ENCODE results near the gene GCNT4. TPM values are rescaled to one million over a fixed set of nuclear protein-coding genes. Genes with fewer than 3 reads are reported as not detected.

GCNT4 gene
- total RNA-seq, 2 experiments from 2014 or later, result 7.2 to 7.4 TPM

- H3K27ac ChIP-seq (ENCODE audit: low read depth in 1 of 2, low read length in 2 of 2), result no peak overlapping the region
- Mint-ChIP-seq H3K4me1 (ENCODE audit: low read depth) (peaks cover 85% of the 10 kb centered on the region), H3K4me3 (peak overlapping the region; percentile 91), H3K27me3 (no peaks in the 10 kb centered on the region), H3K27ac (peak overlapping the region; percentile 83), H3K9me3 (no peaks in the 10 kb centered on the region), H3K36me3 (ENCODE audit: low read depth) (peaks cover 58% of the 10 kb centered on the region)
- TF ChIP-seq CTCF (IDR thresholded peaks at IDR 0.05), result peak; percentile 89
- ATAC-seq (ENCODE audit: poor library complexity), result peak; percentile 41
- intact Hi-C loops (cut with DNase I, micrococcal nuclease), result loop anchor here (1.0 to 10.0 kb wide), 13 partner anchors 38 to 1207 kb away; partner anchors contain the start of genes HMGCR (in 2 of the 2), ANKRD31 (in 1 of the 2), CERT1 (in 1 of the 2) and GFM2 (in 1 of the 2)
- peaks cover 49% of the 10 kb centered on the region for H3K4me1 ChIP-seq (ENCODE audit: insufficient read depth, low read length)
- H3K27me3 ChIP-seq (ENCODE audit: control insufficient read depth in 1 of 2, insufficient read depth in 2 of 2, low read length in 2 of 2), result no peaks in the 10 kb centered on the region
- peak overlapping the region; percentile 72 for H3K4me3 ChIP-seq (ENCODE audit: low read length)
- peaks cover 25% of the 10 kb centered on the region for H3K36me3 ChIP-seq (ENCODE audit: insufficient read depth, low read length)
- peak; percentile 46 to 87 (median 60) for DNase-seq
- ChIA-PET CTCF (interaction anchor here (0.6 to 2.3 kb wide), 14 partner anchors 9 to 217 kb away, joined by 3 to 17 read pairs (median 4); partner anchors contain the start of gene ANKRD31), POLR2A (interaction anchor here (0.7 to 11.6 kb wide), 13 partner anchors 10 to 287 kb away, joined by 3 to 182 read pairs (median 4); partner anchors contain the start of genes ANKRD31 and HMGCR)
- no peaks in the 10 kb centered on the region for H3K9me3 ChIP-seq (ENCODE audit: control insufficient read depth in 1 of 2, insufficient read depth in 1 of 2, low read length in 2 of 2)
Observed at GRCh38 chr5:75049456-75050351, 2.7 kb downstream of the GCNT4 start.

- H3K27me3 ChIP-seq (ENCODE audit: control insufficient read depth in 1 of 2, insufficient read depth in 2 of 2, low read length in 2 of 2), result no peaks in the 10 kb centered on the region
- TF ChIP-seq CTCF (IDR thresholded peaks at IDR 0.05), result no peak
- Mint-ChIP-seq H3K27ac (peak overlapping the region; percentile 22), H3K4me3 (peak overlapping the region; percentile 23), H3K36me3 (ENCODE audit: low read depth) (peaks cover 65% of the 10 kb centered on the region), H3K9me3 (no peaks in the 10 kb centered on the region), H3K4me1 (ENCODE audit: low read depth) (peaks cover 85% of the 10 kb centered on the region), H3K27me3 (no peaks in the 10 kb centered on the region)
- peaks cover 35% of the 10 kb centered on the region for H3K36me3 ChIP-seq (ENCODE audit: insufficient read depth, low read length)
- DNase-seq, result peak in 1 of 14 experiments; percentile 42
- no peak overlapping the region for H3K27ac ChIP-seq (ENCODE audit: low read depth in 1 of 2, low read length in 2 of 2)
- peaks cover 43% of the 10 kb centered on the region for H3K4me1 ChIP-seq (ENCODE audit: insufficient read depth, low read length)
- ChIA-PET CTCF (interaction anchor here (1.1 to 1.8 kb wide), 2 partner anchors 188 to 217 kb away, joined by 3 to 5 read pairs; partner anchors contain the start of gene ANKRD31), POLR2A (interaction anchor here (0.7 to 2.0 kb wide), 4 partner anchors 9 to 188 kb away, joined by 3 to 9 read pairs (median 5); partner anchors contain the start of gene ANKRD31)
- no peak for ATAC-seq (ENCODE audit: poor library complexity)
- no peaks in the 10 kb centered on the region for H3K9me3 ChIP-seq (ENCODE audit: control insufficient read depth in 1 of 2, insufficient read depth in 1 of 2, low read length in 2 of 2)
- peak overlapping the region; percentile 17 for H3K4me3 ChIP-seq (ENCODE audit: low read length)
- intact Hi-C loops (cut with DNase I, micrococcal nuclease), result loop anchor here in 1 of 2 experiments (2.0 to 10.0 kb wide), 4 partner anchors 188 to 636 kb away; partner anchors contain the start of genes ANKRD31, CERT1, HMGCR and POLK
Observed at GRCh38 chr5:75048457-75048953, 3.9 kb downstream of the GCNT4 start.

- ChIA-PET POLR2A (interaction anchor here (0.7 to 2.3 kb wide), 4 partner anchors 9 to 189 kb away, joined by 3 to 9 read pairs (median 7); partner anchors contain the start of gene ANKRD31), CTCF (interaction anchor here (1.8 kb wide), 1 partner anchor 189 kb away, joined by 5 read pairs; the partner anchor contains the start of gene ANKRD31)
- no peak for TF ChIP-seq CTCF (IDR thresholded peaks at IDR 0.05)
- H3K27me3 Mint-ChIP-seq, result no peaks in the 10 kb centered on the region
- peaks cover 76% of the 10 kb centered on the region for H3K36me3 Mint-ChIP-seq (ENCODE audit: low read depth)
- intact Hi-C loops (cut with DNase I, micrococcal nuclease), result loop anchor here in 1 of 2 experiments (5.0 to 10.0 kb wide), 3 partner anchors 290 to 637 kb away; partner anchors contain the start of genes CERT1, HMGCR and POLK
- DNase-seq, result no peak
- Histone ChIP-seq H3K4me1 (ENCODE audit: insufficient read depth, low read length) (peaks cover 42% of the 10 kb centered on the region), H3K27ac (ENCODE audit: low read depth in 1 of 2, low read length in 2 of 2) (no peak overlapping the region), H3K36me3 (ENCODE audit: insufficient read depth, low read length) (peaks cover 46% of the 10 kb centered on the region), H3K27me3 (ENCODE audit: control insufficient read depth in 1 of 2, insufficient read depth in 2 of 2, low read length in 2 of 2) (no peaks in the 10 kb centered on the region), H3K9me3 (ENCODE audit: control insufficient read depth in 1 of 2, insufficient read depth in 1 of 2, low read length in 2 of 2) (no peaks in the 10 kb centered on the region), H3K4me3 (ENCODE audit: low read length) (no peak overlapping the region)
- H3K9me3 Mint-ChIP-seq, result no peaks in the 10 kb centered on the region
- no peak overlapping the region for H3K4me3 Mint-ChIP-seq
- peaks cover 86% of the 10 kb centered on the region for H3K4me1 Mint-ChIP-seq (ENCODE audit: low read depth)
- no peak overlapping the region for H3K27ac Mint-ChIP-seq
- no peak for ATAC-seq (ENCODE audit: poor library complexity)
Observed at GRCh38 chr5:75047356-75047755, 5.0 kb downstream of the GCNT4 start.

Data from CD4-positive, alpha-beta T cell (primary cell).